GM21723 (cell line): ENCODE results near the gene IFITM5.
"Not testable (repeated sequence)": the region's sequence is repeated elsewhere in the genome, so short reads cannot be mapped to it uniquely, and the experiment has no call there.

Experiments
- ATAC-seq: cut with Tn5 transposase; IDR thresholded peaks from one replicate; pipeline ENCODE4 v1.9.1; 2021; ENCODE audit warnings: mild to moderate bottlenecking, moderate library complexity; ENCODE audit not compliant: unreplicated experiment

IFITM5 gene

GRCh38 chr11:313304-313786 is 14.0 kb upstream of the IFITM5 start:
- no peak for ATAC-seq

GRCh38 chr11:312092-312816 is 12.9 kb upstream of the IFITM5 start:
- ATAC-seq, result no peak

GRCh38 chr11:311013-311748 is 11.9 kb upstream of the IFITM5 start:
- ATAC-seq, result not testable (repeated sequence)

GRCh38 chr11:309979-310572 is 10.8 kb upstream of the IFITM5 start:
- ATAC-seq, result not testable (repeated sequence)

GRCh38 chr11:308740-309665 is 9.7 kb upstream of the IFITM5 start:
- ATAC-seq, result not testable (repeated sequence)

GRCh38 chr11:307766-308708 is 8.7 kb upstream of the IFITM5 start, which contains the start of gene IFITM2:
IFITM2 (plus strand) TSS chr11:307816; CDS start chr11:308193, 377 bp downstream.
- not testable (repeated sequence) for ATAC-seq

GRCh38 chr11:306645-307371 is 7.5 kb upstream of the IFITM5 start:
- no peak for ATAC-seq

- ATAC-seq, result no peak
These were observed 6.5 kb upstream of the IFITM5 start for GRCh38 chr11:305844-306211.

GRCh38 chr11:304915-305843 is 5.9 kb upstream of the IFITM5 start:
- no peak for ATAC-seq

GRCh38 chr11:304061-304506 is 4.8 kb upstream of the IFITM5 start:
- ATAC-seq, result no peak

- ATAC-seq, result no peak
These were observed 4.0 kb upstream of the IFITM5 start for GRCh38 chr11:303363-303762.

- ATAC-seq, result no peak
These were observed 817 bp upstream of the IFITM5 start for GRCh38 chr11:299951-300735.

GRCh38 chr11:298406-299065 is 790 bp downstream of the IFITM5 start:
- no peak for ATAC-seq

- ATAC-seq, result no peak
These were observed 1.5 kb downstream of the IFITM5 start for GRCh38 chr11:297586-298405.

GRCh38 chr11:297051-297585 is 2.2 kb downstream of the IFITM5 start:
- ATAC-seq, result no peak
